H1 (cell line): ENCODE data around the gene ZDHHC8. TPM values are rescaled to one million over a fixed set of nuclear protein-coding genes. Genes with fewer than 3 reads are reported as not detected.

ENCODE experiments used
- CTCF ChIP-seq, 3 experiments: IDR thresholded peaks; 1 replicate in 2 of 3; 2 replicates in 1 of 3; pipeline versions ENCODE4 v1.5.1 to v1.6.1; 2011; ENCODE audit warnings: low read length in 3 of 3, mild to moderate bottlenecking in 3 of 3, inconsistent platforms in 2 of 3, low read depth in 1 of 3, moderate library complexity in 1 of 3; ENCODE audit not compliant: insufficient read depth in 1 of 3; ENCODE audit errors: control extremely low read depth in 1 of 3
- GTF2F1 ChIP-seq: IDR thresholded peaks from 2 replicates; pipeline ENCODE4 v1.6.1; 2012; ENCODE audit warnings: low read depth, low read length, improper control_type of control experiment, borderline replicate concordance
- RAD21 ChIP-seq, 2 experiments: IDR thresholded peaks in 1 of 2; conservative IDR thresholded peaks in 1 of 2; 2 replicates each; pipeline ENCODE4 v1.6.1; 2011; ENCODE audit warnings: low read depth in 2 of 2, low read length in 2 of 2, improper control_type of control experiment in 1 of 2, inconsistent platforms in 1 of 2, mild to moderate bottlenecking in 1 of 2, moderate library complexity in 1 of 2
- TBP ChIP-seq: IDR thresholded peaks from 2 replicates; pipeline ENCODE4 v1.6.1; 2011; ENCODE audit warnings: low read depth, low read length, improper control_type of control experiment
- polyA plus RNA-seq, 7 experiments: library from polyadenylated mRNA; depleted of rRNA in 3 of 7; stranded (reverse) in 5 of 7; unstranded in 2 of 7; fragments of >200 nt in 5 of 7; fragments of 200-250 nt in 2 of 7; gene quantifications; 1 replicate in 5 of 7; 2 replicates in 1 of 7; 4 replicates in 1 of 7; pipeline versions ENCODE4 v1.2.1 to v1.2.3, GENCODE V29; 2011 to 2013; ENCODE audit warnings: missing spikeins in 2 of 7, mixed read lengths in 2 of 7
- total RNA-seq: library from RNA; stranded (reverse); fragmentation: NEBNext Ultra II Directional; extraction: Animal tissue kit (Norgen Biotek cat#: 25700); gene quantifications from 2 replicates; pipeline ENCODE4 v1.2.1, GENCODE V29; 2021
- TF ChIP-seq, protein P1 (sequence below): fragments of 300-600 bp; sonication (generic); IDR thresholded peaks from 2 replicates; pipeline ENCODE4 v1.7.1; 2012; ENCODE audit warnings: low read length, moderate library complexity, mild to moderate bottlenecking, inconsistent platforms; ENCODE audit not compliant: insufficient replicate concordance

The ZDHHC8 gene
- total and polyA plus RNA-seq, 2 of the 8 experiments (the other 6 are each of a cell fraction or from before 2014, with no cell fraction given), result 18.6 to 65.6 TPM

- TF ChIP-seq, protein P1, sequence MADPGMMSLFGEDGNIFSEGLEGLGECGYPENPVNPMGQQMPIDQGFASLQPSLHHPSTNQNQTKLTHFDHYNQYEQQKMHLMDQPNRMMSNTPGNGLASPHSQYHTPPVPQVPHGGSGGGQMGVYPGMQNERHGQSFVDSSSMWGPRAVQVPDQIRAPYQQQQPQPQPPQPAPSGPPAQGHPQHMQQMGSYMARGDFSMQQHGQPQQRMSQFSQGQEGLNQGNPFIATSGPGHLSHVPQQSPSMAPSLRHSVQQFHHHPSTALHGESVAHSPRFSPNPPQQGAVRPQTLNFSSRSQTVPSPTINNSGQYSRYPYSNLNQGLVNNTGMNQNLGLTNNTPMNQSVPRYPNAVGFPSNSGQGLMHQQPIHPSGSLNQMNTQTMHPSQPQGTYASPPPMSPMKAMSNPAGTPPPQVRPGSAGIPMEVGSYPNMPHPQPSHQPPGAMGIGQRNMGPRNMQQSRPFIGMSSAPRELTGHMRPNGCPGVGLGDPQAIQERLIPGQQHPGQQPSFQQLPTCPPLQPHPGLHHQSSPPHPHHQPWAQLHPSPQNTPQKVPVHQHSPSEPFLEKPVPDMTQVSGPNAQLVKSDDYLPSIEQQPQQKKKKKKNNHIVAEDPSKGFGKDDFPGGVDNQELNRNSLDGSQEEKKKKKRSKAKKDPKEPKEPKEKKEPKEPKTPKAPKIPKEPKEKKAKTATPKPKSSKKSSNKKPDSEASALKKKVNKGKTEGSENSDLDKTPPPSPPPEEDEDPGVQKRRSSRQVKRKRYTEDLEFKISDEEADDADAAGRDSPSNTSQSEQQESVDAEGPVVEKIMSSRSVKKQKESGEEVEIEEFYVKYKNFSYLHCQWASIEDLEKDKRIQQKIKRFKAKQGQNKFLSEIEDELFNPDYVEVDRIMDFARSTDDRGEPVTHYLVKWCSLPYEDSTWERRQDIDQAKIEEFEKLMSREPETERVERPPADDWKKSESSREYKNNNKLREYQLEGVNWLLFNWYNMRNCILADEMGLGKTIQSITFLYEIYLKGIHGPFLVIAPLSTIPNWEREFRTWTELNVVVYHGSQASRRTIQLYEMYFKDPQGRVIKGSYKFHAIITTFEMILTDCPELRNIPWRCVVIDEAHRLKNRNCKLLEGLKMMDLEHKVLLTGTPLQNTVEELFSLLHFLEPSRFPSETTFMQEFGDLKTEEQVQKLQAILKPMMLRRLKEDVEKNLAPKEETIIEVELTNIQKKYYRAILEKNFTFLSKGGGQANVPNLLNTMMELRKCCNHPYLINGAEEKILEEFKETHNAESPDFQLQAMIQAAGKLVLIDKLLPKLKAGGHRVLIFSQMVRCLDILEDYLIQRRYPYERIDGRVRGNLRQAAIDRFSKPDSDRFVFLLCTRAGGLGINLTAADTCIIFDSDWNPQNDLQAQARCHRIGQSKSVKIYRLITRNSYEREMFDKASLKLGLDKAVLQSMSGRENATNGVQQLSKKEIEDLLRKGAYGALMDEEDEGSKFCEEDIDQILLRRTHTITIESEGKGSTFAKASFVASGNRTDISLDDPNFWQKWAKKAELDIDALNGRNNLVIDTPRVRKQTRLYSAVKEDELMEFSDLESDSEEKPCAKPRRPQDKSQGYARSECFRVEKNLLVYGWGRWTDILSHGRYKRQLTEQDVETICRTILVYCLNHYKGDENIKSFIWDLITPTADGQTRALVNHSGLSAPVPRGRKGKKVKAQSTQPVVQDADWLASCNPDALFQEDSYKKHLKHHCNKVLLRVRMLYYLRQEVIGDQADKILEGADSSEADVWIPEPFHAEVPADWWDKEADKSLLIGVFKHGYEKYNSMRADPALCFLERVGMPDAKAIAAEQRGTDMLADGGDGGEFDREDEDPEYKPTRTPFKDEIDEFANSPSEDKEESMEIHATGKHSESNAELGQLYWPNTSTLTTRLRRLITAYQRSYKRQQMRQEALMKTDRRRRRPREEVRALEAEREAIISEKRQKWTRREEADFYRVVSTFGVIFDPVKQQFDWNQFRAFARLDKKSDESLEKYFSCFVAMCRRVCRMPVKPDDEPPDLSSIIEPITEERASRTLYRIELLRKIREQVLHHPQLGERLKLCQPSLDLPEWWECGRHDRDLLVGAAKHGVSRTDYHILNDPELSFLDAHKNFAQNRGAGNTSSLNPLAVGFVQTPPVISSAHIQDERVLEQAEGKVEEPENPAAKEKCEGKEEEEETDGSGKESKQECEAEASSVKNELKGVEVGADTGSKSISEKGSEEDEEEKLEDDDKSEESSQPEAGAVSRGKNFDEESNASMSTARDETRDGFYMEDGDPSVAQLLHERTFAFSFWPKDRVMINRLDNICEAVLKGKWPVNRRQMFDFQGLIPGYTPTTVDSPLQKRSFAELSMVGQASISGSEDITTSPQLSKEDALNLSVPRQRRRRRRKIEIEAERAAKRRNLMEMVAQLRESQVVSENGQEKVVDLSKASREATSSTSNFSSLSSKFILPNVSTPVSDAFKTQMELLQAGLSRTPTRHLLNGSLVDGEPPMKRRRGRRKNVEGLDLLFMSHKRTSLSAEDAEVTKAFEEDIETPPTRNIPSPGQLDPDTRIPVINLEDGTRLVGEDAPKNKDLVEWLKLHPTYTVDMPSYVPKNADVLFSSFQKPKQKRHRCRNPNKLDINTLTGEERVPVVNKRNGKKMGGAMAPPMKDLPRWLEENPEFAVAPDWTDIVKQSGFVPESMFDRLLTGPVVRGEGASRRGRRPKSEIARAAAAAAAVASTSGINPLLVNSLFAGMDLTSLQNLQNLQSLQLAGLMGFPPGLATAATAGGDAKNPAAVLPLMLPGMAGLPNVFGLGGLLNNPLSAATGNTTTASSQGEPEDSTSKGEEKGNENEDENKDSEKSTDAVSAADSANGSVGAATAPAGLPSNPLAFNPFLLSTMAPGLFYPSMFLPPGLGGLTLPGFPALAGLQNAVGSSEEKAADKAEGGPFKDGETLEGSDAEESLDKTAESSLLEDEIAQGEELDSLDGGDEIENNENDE, result no peak
- TF ChIP-seq TBP, result no peak
- no peak for TF ChIP-seq GTF2F1
- peak; percentile 39 to 47 (median 44) for TF ChIP-seq CTCF (IDR thresholded peaks at IDR 0.05; ENCODE audit: control extremely low read depth in 1 of 3, insufficient read depth in 1 of 3, low read depth in 1 of 3, low read length in 3 of 3)
- TF ChIP-seq RAD21 (IDR thresholded peaks at IDR 0.05 in 1 of 2, conservative IDR thresholded peaks at IDR 0.05 in 1 of 2; ENCODE audit: low read depth in 2 of 2, low read length in 2 of 2), result peak in 1 of 2 experiments; percentile 43; a peak in 2 of 4 replicates
Observed at GRCh38 chr22:20153945-20154344, 22.3 kb downstream of the ZDHHC8 start (continued).
